OCI-LY3 (cell line): ENCODE measurements around the gene SRCAP.

Experiments used
- H2AFZ ChIP-seq: fragments of 200-600, 300-600 bp; shearing (Covaris generic); 2 replicates; pipeline ENCODE4 v1.6.0; 2014; ENCODE audit warnings: antibody characterized with exemption, low read depth, low read length
- H3K27ac ChIP-seq: fragments of 200-600, 300-600 bp; sonication (generic); 2 replicates; pipeline ENCODE4 v1.5.1; 2014; ENCODE audit warnings: mild to moderate bottlenecking, low read length, moderate library complexity, mixed read lengths
- H3K27me3 ChIP-seq: fragments of 200-600, 300-600 bp; sonication (generic); 2 replicates; pipeline ENCODE4 v1.6.1; 2014; ENCODE audit warnings: low read depth, low read length, mixed read lengths
- H3K36me3 ChIP-seq: fragments of 200-600, 300-600 bp; sonication (generic); replicated peaks from 2 replicates; pipeline ENCODE3; 2014; ENCODE audit warnings: low read depth, low read length, mixed read lengths
- H3K4me1 ChIP-seq: fragments of 300-600, 200-600 bp; sonication (generic); 2 replicates; pipeline ENCODE4 v1.6.1; 2014; ENCODE audit warnings: low read length, mixed read lengths
- H3K4me2 ChIP-seq: fragments of 200-600, 300-600 bp; sonication (generic); 2 replicates; pipeline ENCODE4 v1.6.1; 2014; ENCODE audit warnings: low read length, mixed read lengths
- H3K4me3 ChIP-seq: fragments of 300-600, 200-600 bp; sonication (generic); 2 replicates; pipeline ENCODE4 v1.5.1; 2014; ENCODE audit warnings: antibody characterized with exemption, mild to moderate bottlenecking, low read length, moderate library complexity
- H3K79me2 ChIP-seq: fragments of 300-600, 200-600 bp; shearing (Covaris generic); 2 replicates; pipeline ENCODE4 v1.6.1; 2014; ENCODE audit warnings: mild to moderate bottlenecking, low read length, mixed read lengths
- H3K9ac ChIP-seq: fragments of 300-600, 200-600 bp; shearing (Covaris generic); 2 replicates; pipeline ENCODE4 v1.6.0; 2014; ENCODE audit warnings: mild to moderate bottlenecking, low read length, moderate library complexity
- H3K9me3 ChIP-seq: fragments of 200-600, 300-600 bp; shearing (Covaris generic); 2 replicates; pipeline ENCODE4 v1.6.1; 2014; ENCODE audit warnings: low read length, mixed read lengths; ENCODE audit not compliant: insufficient read depth
- H4K20me1 ChIP-seq: fragments of 200-600, 300-600 bp; sonication (generic); 2 replicates; pipeline ENCODE4 v1.6.1; 2016; ENCODE audit warnings: low read length, mixed read lengths; ENCODE audit not compliant: insufficient read depth
- CTCF ChIP-seq: fragments of 200-600, 300-600 bp; sonication (generic); IDR thresholded peaks from 2 replicates; pipeline ENCODE4 v1.5.1; 2014; ENCODE audit warnings: antibody characterized with exemption, low read length, low read depth
- EZH2phosphoT487 ChIP-seq: fragments of 200-600 bp; shearing (Covaris generic); IDR thresholded peaks from 2 replicates; pipeline ENCODE4 v1.6.1; 2018; ENCODE audit warnings: antibody characterized with exemption, mixed run types, low read depth

The SRCAP gene

GRCh38 chr16:30785126-30786106 lies 86.4 kb downstream of the SRCAP start:
- Histone ChIP-seq H4K20me1 (no peaks in the 10 kb centered on the region), H3K79me2 (no peaks in the 10 kb centered on the region), H3K36me3 (no peaks in the 10 kb centered on the region), H3K9me3 (no peaks in the 10 kb centered on the region), H3K9ac (no peak overlapping the region), H2AFZ (no peak overlapping the region), H3K4me1 (no peaks in the 10 kb centered on the region), H3K27me3 (no peaks in the 10 kb centered on the region), H3K27ac (no peak overlapping the region), H3K4me2 (no peak overlapping the region), H3K4me3 (no peak overlapping the region)
- TF ChIP-seq CTCF (no peak), EZH2phosphoT487 (no peak)

DNA sequence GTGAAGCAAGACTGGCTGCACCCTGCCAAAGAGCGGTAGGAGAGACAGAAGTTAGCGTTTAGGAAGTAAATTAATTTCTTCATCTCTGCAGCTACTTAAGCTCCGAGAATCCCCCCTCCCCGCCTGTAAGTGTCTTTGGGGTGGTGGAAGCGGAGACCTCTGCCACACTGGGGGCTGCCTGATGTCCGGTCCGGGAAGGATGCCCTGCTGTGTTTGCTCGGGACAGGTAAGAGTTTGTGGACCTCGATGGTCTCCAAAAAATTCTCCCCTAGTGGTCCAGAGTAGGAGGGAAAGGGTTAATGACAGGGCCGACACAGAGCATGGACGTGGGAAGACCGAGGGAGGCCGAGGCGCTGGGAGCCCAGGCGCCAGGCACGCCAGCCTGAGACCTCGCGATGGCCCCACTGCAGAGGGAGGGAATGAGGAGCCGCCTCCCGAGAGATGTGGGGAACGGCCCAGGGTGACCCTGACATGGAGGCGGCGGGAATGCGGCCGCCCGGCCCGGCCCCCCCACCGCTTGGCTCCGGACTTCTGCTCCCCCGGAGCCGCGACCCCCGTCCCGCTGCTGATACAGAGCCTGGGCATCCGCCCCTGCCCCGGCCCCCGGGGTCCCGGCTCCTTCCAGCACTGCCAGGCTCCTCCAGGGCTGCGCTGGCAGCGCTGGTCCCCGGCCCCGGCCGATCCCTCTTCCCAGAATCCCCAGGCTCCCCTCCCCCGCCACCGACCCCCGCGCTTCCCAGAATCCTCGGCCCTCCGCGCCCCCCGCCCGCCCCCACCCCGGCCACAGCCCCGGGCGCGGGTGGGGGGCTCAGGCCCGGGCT lies 87.4 kb downstream of the SRCAP start:
- Histone ChIP-seq H3K4me1 (no peaks in the 10 kb centered on the region), H3K79me2 (no peaks in the 10 kb centered on the region), H3K27me3 (no peaks in the 10 kb centered on the region), H4K20me1 (no peaks in the 10 kb centered on the region), H3K36me3 (no peaks in the 10 kb centered on the region), H3K9ac (peak overlapping the region; percentile 49; the same call in 1 of the 2 replicates), H3K27ac (no peak overlapping the region), H2AFZ (no peak overlapping the region), H3K9me3 (no peaks in the 10 kb centered on the region), H3K4me2 (peak overlapping the region; percentile 40), H3K4me3 (peak overlapping the region; percentile 76)
- TF ChIP-seq EZH2phosphoT487: no peak
- TF ChIP-seq CTCF: no peak

- no peaks in the 10 kb centered on the region for H4K20me1 ChIP-seq
- H3K27ac ChIP-seq: no peak within 1 kb of the TSS
- no peaks in the 10 kb centered on the region for H3K4me1 ChIP-seq
- H2AFZ ChIP-seq: peak within 1 kb of the TSS; percentile 63; the same call in 1 of the 2 replicates
- no peaks in the 10 kb centered on the region for H3K9me3 ChIP-seq
- H3K27me3 ChIP-seq: no peaks in the 10 kb centered on the region
- H3K4me2 ChIP-seq: peak within 1 kb of the TSS; percentile 40
- no peaks in the 10 kb centered on the region for H3K36me3 ChIP-seq
- H3K9ac ChIP-seq: peak within 1 kb of the TSS; percentile 49; the same call in 1 of the 2 replicates
- H3K79me2 ChIP-seq: no peaks in the 10 kb centered on the region
- no peak for TF ChIP-seq CTCF
- no peak for TF ChIP-seq EZH2phosphoT487
- peak within 1 kb of the TSS; percentile 76 for H3K4me3 ChIP-seq
Observed at GRCh38 chr16:30786936-30787612, 88.1 kb downstream of the SRCAP start, which contains the start of gene ZNF629. Gene ZNF629, minus strand, starts transcription at chr16:30787205. Its CDS starts 2,723 bp downstream, at chr16:30784482.
